D721Med (cell line): ENCODE data around the gene NEK1.
"Not testable (repeated sequence)": the region's sequence is repeated elsewhere in the genome, so short reads cannot be mapped to it uniquely, and the experiment has no call there.

ENCODE experiments used
- DNase-seq: peaks from one replicate; pipeline ENCODE4 v3.0.0; 2011; ENCODE audit warnings: low spot score; ENCODE audit not compliant: insufficient read length
- FAIRE-seq: peaks from 2 replicates; lab custom pipeline; 2011; peaks lifted over from hg19 to GRCh38; lab: Jason Lieb, UNC
- CTCF ChIP-seq: IDR thresholded peaks from 2 replicates; pipeline ENCODE4 v1.5.1; 2012; ENCODE audit warnings: mild to moderate bottlenecking, control low read depth; ENCODE audit not compliant: insufficient read depth; ENCODE audit errors: missing control alignments

Gene NEK1

DNA sequence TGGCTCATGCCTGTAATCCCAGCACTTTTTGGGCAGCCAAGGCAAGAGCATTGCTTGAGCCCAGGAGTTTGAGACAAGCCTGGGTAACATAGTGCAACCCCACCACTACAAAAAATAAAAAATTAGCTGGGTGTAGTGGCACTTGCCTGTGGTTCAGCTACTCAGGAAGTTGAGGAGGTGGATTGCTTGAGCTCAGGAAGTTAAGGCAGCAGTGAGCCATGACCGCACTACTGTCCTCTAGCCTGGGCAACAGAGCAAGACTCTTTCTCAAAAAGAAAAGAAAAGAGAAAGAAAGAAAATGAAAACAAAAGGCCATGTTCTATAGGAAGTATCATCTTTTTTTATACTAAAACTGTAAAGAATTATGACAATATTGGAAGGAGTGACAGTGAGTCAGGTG is 38.5 kb downstream of the NEK1 start:
- FAIRE-seq = no peak
- no peak for DNase-seq

DNA sequence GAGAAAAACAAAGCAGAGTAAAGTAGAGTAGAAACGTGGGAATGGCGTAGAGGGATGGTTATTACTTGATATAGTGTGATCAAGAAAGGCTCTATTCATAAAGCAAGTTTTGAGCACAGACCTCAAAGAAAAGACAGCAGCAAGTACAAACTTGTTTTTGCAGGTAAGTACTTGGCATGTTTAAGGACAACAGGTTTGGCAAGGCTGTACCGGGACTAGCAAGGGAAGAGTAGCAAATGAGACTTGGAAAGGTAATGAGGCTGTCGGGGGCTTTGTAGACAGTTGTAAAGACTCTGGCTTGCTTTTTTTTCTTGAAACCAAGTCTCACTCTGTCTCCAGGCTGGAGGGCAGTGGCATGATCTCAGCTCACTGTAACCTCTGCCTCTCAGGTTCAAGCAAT is 40.9 kb downstream of the NEK1 start:
- FAIRE-seq = no peak
- no peak for DNase-seq
- no peak for TF ChIP-seq CTCF

More for the DNA sequence above, 38.5 kb downstream of the NEK1 start:
- TF ChIP-seq CTCF = no peak

- FAIRE-seq, DNase-seq: not testable (repeated sequence)
These were observed 41.4 kb downstream of the NEK1 start for GRCh38 chr4:169571012-169571411.

GRCh38 chr4:169570266-169570665 is 42.1 kb downstream of the NEK1 start:
- not testable (repeated sequence) for FAIRE-seq, DNase-seq

DNA sequence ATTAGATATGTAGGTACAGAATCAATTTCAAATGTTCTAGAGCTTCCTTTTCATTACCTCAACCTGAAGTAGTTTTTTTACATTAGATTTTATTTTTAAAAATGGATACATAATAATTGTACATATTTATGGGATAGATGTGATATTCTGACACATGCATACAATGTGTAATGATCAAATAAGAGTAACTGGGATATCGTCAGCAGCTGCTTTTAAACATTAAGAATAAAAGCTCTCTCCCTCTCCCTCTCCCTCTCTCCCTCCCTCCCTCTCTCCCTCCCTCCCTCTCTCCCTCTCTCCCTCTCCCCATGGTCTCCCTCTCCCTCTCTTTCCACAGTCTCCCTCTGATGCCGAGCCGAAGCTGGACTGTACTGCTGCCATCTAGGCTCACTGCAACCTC is 43.2 kb downstream of the NEK1 start:
- not testable (repeated sequence) for DNase-seq, FAIRE-seq

DNA sequence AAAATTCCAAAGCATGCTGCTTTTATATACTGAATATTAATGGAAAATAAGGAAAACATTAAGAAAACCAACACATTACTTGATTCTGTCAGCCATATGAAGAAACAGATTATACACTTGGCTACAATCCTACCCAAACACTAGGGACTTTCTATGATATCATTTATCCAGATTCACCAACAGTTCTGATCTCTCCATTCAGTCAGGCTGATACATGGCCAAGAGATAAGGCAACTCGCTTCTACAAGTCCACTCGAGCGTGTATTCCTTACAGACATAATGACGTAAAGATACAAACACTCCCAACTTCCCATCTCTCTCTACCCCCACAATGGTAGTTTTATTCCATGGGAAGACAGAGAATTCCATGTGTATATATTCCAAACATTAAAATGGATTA is 44.5 kb downstream of the NEK1 start:
- TF ChIP-seq CTCF = no peak
- FAIRE-seq = no peak
- DNase-seq = no peak

GRCh38 chr4:169566021-169566818 is 46.2 kb downstream of the NEK1 start:
- FAIRE-seq = peak; percentile 78
- TF ChIP-seq CTCF = peak; percentile 68
- DNase-seq = no peak

DNA sequence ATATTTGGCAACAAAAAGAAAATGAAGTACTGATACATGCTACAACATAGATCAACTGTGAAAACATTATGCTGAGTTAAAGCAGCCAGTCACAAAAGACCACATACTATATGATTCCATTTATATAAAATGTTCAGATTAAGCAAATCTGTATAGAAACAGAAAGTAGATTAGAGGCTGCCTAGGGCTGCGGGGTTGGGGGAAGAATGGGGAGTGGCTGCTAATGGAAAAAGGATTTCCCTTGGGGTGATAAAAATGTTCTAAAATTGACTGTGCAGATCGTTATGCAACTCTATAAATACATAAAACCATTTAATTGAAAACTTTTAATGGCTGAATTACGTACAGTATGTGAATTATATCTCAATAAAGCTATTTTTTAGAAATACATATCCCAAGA is 46.8 kb downstream of the NEK1 start:
- TF ChIP-seq CTCF = no peak
- FAIRE-seq (no peak), DNase-seq (no peak)
